H1 (cell line): ENCODE data around the gene RNF123. TPM values are rescaled to one million over a fixed set of nuclear protein-coding genes. Genes with fewer than 3 reads are reported as not detected.
A peak's percentile ranks its signal among the peaks of the same experiment; 100 is the strongest.

Experiments
- CTCF ChIA-PET: fragments of 300-600 bp; sonication (Branson Sonifier 250); formaldehyde crosslinking; loops from one replicate; lab custom pipeline; 2021; ENCODE audit not compliant: partially characterized antibody; lab: Charles Lee
- POLR2A ChIA-PET: fragments of 300-600 bp; sonication (Branson Sonifier 250); formaldehyde crosslinking; loops from one replicate; lab custom pipeline; 2021; ENCODE audit warnings: inconsistent platforms; ENCODE audit not compliant: partially characterized antibody; lab: Charles Lee
- DNase-seq, 2 experiments: peaks; one replicate each; pipeline versions ENCODE4 v3.0.0 to v3.0.0-alpha.2; 2010 to 2022; ENCODE audit warnings: low spot score in 2 of 2, low read depth in 1 of 2, mixed read lengths in 1 of 2
- FAIRE-seq: peaks from 2 replicates; lab custom pipeline; 2011; peaks lifted over from hg19 to GRCh38; lab: Jason Lieb, UNC
- H2AFZ ChIP-seq: 2 replicates; pipeline ENCODE4 v1.8.1; 2012; ENCODE audit warnings: low read length, inconsistent platforms
- H2AK5ac ChIP-seq: 2 replicates; pipeline ENCODE4 v1.6.1; 2013; ENCODE audit warnings: low read depth, low read length
- H2BK120ac ChIP-seq: replicated peaks from 2 replicates; pipeline ENCODE3; 2013; ENCODE audit warnings: low read depth, low read length, inconsistent platforms
- H2BK12ac ChIP-seq: 2 replicates; pipeline ENCODE4 v1.6.1; 2013; ENCODE audit warnings: low read depth, low read length
- H2BK15ac ChIP-seq: 2 replicates; pipeline ENCODE4 v1.6.1; 2013; ENCODE audit warnings: low read length
- H2BK20ac ChIP-seq: 2 replicates; pipeline ENCODE4 v1.6.1; 2013; ENCODE audit warnings: low read length
- H2BK5ac ChIP-seq: 2 replicates; pipeline ENCODE4 v1.6.1; 2013; ENCODE audit warnings: low read depth, low read length
- H3K14ac ChIP-seq: 2 replicates; pipeline ENCODE4 v1.6.1; 2013; ENCODE audit warnings: inconsistent platforms; ENCODE audit not compliant: insufficient read length
- H3K18ac ChIP-seq: 2 replicates; pipeline ENCODE4 v1.6.1; 2013; ENCODE audit warnings: low read length; ENCODE audit errors: extremely low read depth
- H3K23ac ChIP-seq: 2 replicates; pipeline ENCODE4 v1.6.1; 2013; ENCODE audit warnings: inconsistent platforms; ENCODE audit not compliant: insufficient read length
- H3K23me2 ChIP-seq: 2 replicates; pipeline ENCODE4 v1.6.1; 2013; ENCODE audit warnings: low read depth, low read length
- H3K27ac ChIP-seq: 2 replicates; pipeline ENCODE4 v1.6.1; 2011; ENCODE audit warnings: low read depth, low read length, inconsistent platforms
- H3K27me3 ChIP-seq, 4 experiments: replicated peaks in 1 of 4; 1 replicate in 1 of 4; 2 replicates in 3 of 4; pipeline versions ENCODE4 v1.6.1 to v1.8.1; 2011 to 2013; ENCODE audit warnings: low read length in 3 of 4, mild to moderate bottlenecking in 3 of 4, inconsistent platforms in 2 of 4, mixed read lengths in 2 of 4, moderate library complexity in 1 of 4; ENCODE audit not compliant: control insufficient read depth in 3 of 4, insufficient read depth in 3 of 4; ENCODE audit errors: extremely low read depth in 1 of 4
- H3K36me3 ChIP-seq, 4 experiments: 2 replicates each; pipeline versions ENCODE4 v1.6.1 to v1.8.1; 2011 to 2013; ENCODE audit warnings: mild to moderate bottlenecking in 4 of 4, low read length in 3 of 4, moderate library complexity in 2 of 4, control low read depth in 1 of 4, inconsistent platforms in 1 of 4; ENCODE audit not compliant: insufficient read depth in 4 of 4, control insufficient read depth in 2 of 4
- H3K4ac ChIP-seq: replicated peaks from 2 replicates; pipeline ENCODE3; 2013; ENCODE audit warnings: low read length, low read depth, mixed read lengths, inconsistent platforms; ENCODE audit not compliant: insufficient read length
- H3K4me1 ChIP-seq, 4 experiments: replicated peaks in 1 of 4; 1 replicate in 1 of 4; 2 replicates in 3 of 4; pipeline versions ENCODE4 v1.6.1 to v1.8.1; 2011 to 2013; ENCODE audit warnings: low read length in 3 of 4, inconsistent platforms in 2 of 4, mixed read lengths in 1 of 4; ENCODE audit not compliant: insufficient read depth in 4 of 4, control insufficient read depth in 3 of 4
- H3K4me2 ChIP-seq, 2 experiments: 2 replicates each; pipeline versions ENCODE4 v1.6.1 to v1.8.1; 2011 to 2013; ENCODE audit warnings: low read depth in 2 of 2, low read length in 2 of 2, control low read depth in 1 of 2, inconsistent platforms in 1 of 2, mild to moderate bottlenecking in 1 of 2; ENCODE audit not compliant: insufficient read depth in 1 of 2
- H3K4me3 ChIP-seq, 4 experiments: fragments of 200-600, 300-600 bp in 1 of 4; sonication (generic), shearing (Covaris generic), sonication (Bioruptor Twin) in 1 of 4; 2 replicates each; pipeline versions ENCODE4 v1.5.1 to v1.8.1; 2011 to 2016; ENCODE audit warnings: low read length in 4 of 4, low read depth in 3 of 4, control low read depth in 2 of 4, inconsistent platforms in 2 of 4, mild to moderate bottlenecking in 2 of 4, mixed read lengths in 1 of 4, moderate library complexity in 1 of 4; ENCODE audit not compliant: insufficient read depth in 2 of 4; ENCODE audit errors: extremely low read depth in 1 of 4
- H3K56ac ChIP-seq: replicated peaks from 2 replicates; pipeline ENCODE3; 2013; ENCODE audit warnings: low read depth, mild to moderate bottlenecking, mixed read lengths, low read length, inconsistent platforms; ENCODE audit not compliant: insufficient read length
- H3K79me1 ChIP-seq: 2 replicates; pipeline ENCODE4 v1.6.1; 2013; ENCODE audit warnings: low read depth, low read length, control low read depth
- H3K79me2 ChIP-seq, 2 experiments: 2 replicates each; pipeline versions ENCODE4 v1.6.1 to v1.8.1; 2012 to 2013; ENCODE audit warnings: low read length in 2 of 2, mild to moderate bottlenecking in 2 of 2, inconsistent platforms in 1 of 2; ENCODE audit not compliant: insufficient read depth in 2 of 2, control insufficient read depth in 1 of 2
- H3K9ac ChIP-seq, 4 experiments: replicated peaks in 1 of 4; 1 replicate in 1 of 4; 2 replicates in 3 of 4; pipeline versions ENCODE4 v1.6.1 to v1.8.1; 2011 to 2013; ENCODE audit warnings: low read depth in 3 of 4, low read length in 3 of 4, control low read depth in 2 of 4, mild to moderate bottlenecking in 2 of 4, moderate library complexity in 2 of 4, inconsistent platforms in 1 of 4; ENCODE audit errors: extremely low read depth in 1 of 4
- H3K9me3 ChIP-seq, 2 experiments: 2 replicates each; pipeline versions ENCODE4 v1.6.1 to v1.8.1; 2012 to 2013; ENCODE audit warnings: mild to moderate bottlenecking in 2 of 2, moderate library complexity in 2 of 2, control low read depth in 1 of 2, inconsistent platforms in 1 of 2, low read depth in 1 of 2, low read length in 1 of 2, mixed read lengths in 1 of 2; ENCODE audit not compliant: insufficient read depth in 2 of 2
- H4K20me1 ChIP-seq, 2 experiments: replicated peaks in 1 of 2; 2 replicates each; pipeline versions ENCODE3 to v1.8.1; 2011 to 2013; ENCODE audit warnings: inconsistent platforms in 2 of 2, low read length in 2 of 2, mild to moderate bottlenecking in 1 of 2; ENCODE audit not compliant: insufficient read depth in 2 of 2, control insufficient read depth in 1 of 2
- H4K5ac ChIP-seq: 2 replicates; pipeline ENCODE4 v1.6.1; 2013; ENCODE audit warnings: low read length, low read depth, mixed read lengths, inconsistent platforms; ENCODE audit not compliant: insufficient read length
- H4K8ac ChIP-seq: 2 replicates; pipeline ENCODE4 v1.8.0; 2013; ENCODE audit warnings: mild to moderate bottlenecking, moderate library complexity, low read length, inconsistent platforms; ENCODE audit not compliant: insufficient read depth; ENCODE audit errors: extremely low read depth
- H4K91ac ChIP-seq: replicated peaks from 2 replicates; pipeline ENCODE3; 2013; ENCODE audit warnings: low read length, mixed read lengths, inconsistent platforms; ENCODE audit not compliant: insufficient read length
- WGBS, 2 experiments: shearing (Covaris generic) in 1 of 2; methylation state at CpG; one replicate each; pipeline versions ENCODE4 v1.1.6 to v1.1.7; 2013 to 2015; ENCODE audit warnings: low lambda C conversion rate in 2 of 2, mixed read lengths in 2 of 2, inconsistent platforms in 1 of 2, low coverage in 1 of 2, missing lambda C conversion rate in 1 of 2; ENCODE audit not compliant: insufficient replicate concordance in 2 of 2, insufficient coverage in 1 of 2, insufficient read length in 1 of 2; ENCODE audit errors: extremely low coverage in 1 of 2, missing lambda C conversion rate in 1 of 2; 5-methylcytosine and 5-hydroxymethylcytosine counted together
- polyA plus RNA-seq, 7 experiments: library from polyadenylated mRNA; depleted of rRNA in 3 of 7; stranded (reverse) in 5 of 7; unstranded in 2 of 7; fragments of >200 nt in 5 of 7; fragments of 200-250 nt in 2 of 7; gene quantifications; 1 replicate in 5 of 7; 2 replicates in 1 of 7; 4 replicates in 1 of 7; pipeline versions ENCODE4 v1.2.1 to v1.2.3, GENCODE V29; 2011 to 2013; ENCODE audit warnings: missing spikeins in 2 of 7, mixed read lengths in 2 of 7
- total RNA-seq: library from RNA; stranded (reverse); fragmentation: NEBNext Ultra II Directional; extraction: Animal tissue kit (Norgen Biotek cat#: 25700); gene quantifications from 2 replicates; pipeline ENCODE4 v1.2.1, GENCODE V29; 2021

Gene RNF123
- total and polyA plus RNA-seq, 2 of the 8 experiments (the other 6 are each of a cell fraction or from before 2014, with no cell fraction given): 30.5 to 57.7 TPM

- H2BK20ac ChIP-seq: no peak overlapping the region
- no peaks in the 10 kb centered on the region for H4K20me1 ChIP-seq
- no peaks in the 10 kb centered on the region for H3K79me1 ChIP-seq
- H4K5ac ChIP-seq: no peak overlapping the region
- no peak overlapping the region for H3K4ac ChIP-seq
- WGBS, 2 experiments: 94% methylated on average over 5 of the region's 5 CpGs; no CpG with 5 or more reads in 1 of the 2 experiments
- H3K9ac ChIP-seq: no peak overlapping the region
- no peaks in the 10 kb centered on the region for H3K27me3 ChIP-seq
- peak overlapping the region; percentile 39 for H4K8ac ChIP-seq
- POLR2A ChIA-PET: interaction anchor here (1.0 kb wide), 1 partner anchor 130 kb away, joined by 3 read pairs; no protein-coding TSS in a partner anchor
- no peak overlapping the region for H2AFZ ChIP-seq
- no peak overlapping the region for H3K4me3 ChIP-seq
- H3K23ac ChIP-seq: no peak overlapping the region
- no peak overlapping the region for H4K91ac ChIP-seq
- H3K18ac ChIP-seq: no peak overlapping the region
- H3K36me3 ChIP-seq: no peaks in the 10 kb centered on the region
- DNase-seq (no peak), FAIRE-seq (no peak)
- no peak overlapping the region for H2BK5ac ChIP-seq
- peaks cover 0 to 11% (median 2%) of the 10 kb centered on the region in 4 experiments; a peak in 2 of 7 replicates for H3K4me1 ChIP-seq
- H3K4me2 ChIP-seq: no peak overlapping the region
- peaks cover 5% of the 10 kb centered on the region; the same call in 1 of the 2 replicates for H3K23me2 ChIP-seq
- CTCF ChIA-PET: interaction anchor here (0.6 to 5.4 kb wide), 3 partner anchors 120 to 355 kb away, joined by 3 to 159 read pairs (median 3); no protein-coding TSS in a partner anchor
- H3K9me3 ChIP-seq: no peaks in the 10 kb centered on the region
- H3K27ac ChIP-seq: no peak overlapping the region
- H3K56ac ChIP-seq: no peak overlapping the region
- H2BK12ac ChIP-seq: no peak overlapping the region
- H2BK120ac ChIP-seq: no peak overlapping the region
- H2AK5ac ChIP-seq: no peak overlapping the region
- H3K79me2 ChIP-seq: peaks cover 0 to 3% of the 10 kb centered on the region in 2 experiments; a peak in 1 of 4 replicates
- H2BK15ac ChIP-seq: no peak overlapping the region
- no peak overlapping the region for H3K14ac ChIP-seq
Observed at GRCh38 chr3:49668414-49668797, 21.0 kb upstream of the RNF123 start.
